HG03097 (cell line): ENCODE data around the gene KCNJ16.
A peak's percentile ranks its signal among the peaks of the same experiment; 100 is the strongest.

ENCODE experiments used
- ATAC-seq: cut with Tn5 transposase; IDR thresholded peaks from one replicate; pipeline ENCODE4 v1.9.1; 2021; ENCODE audit not compliant: unreplicated experiment, low FRiP score

The KCNJ16 gene

GRCh38 chr17:70168044-70168976 lies 93.3 kb downstream of the KCNJ16 start:
- ATAC-seq, result peak; percentile 13

- peak; percentile 98 for ATAC-seq
Observed at GRCh38 chr17:70168977-70169708, 94.1 kb downstream of the KCNJ16 start, which contains the start of gene KCNJ2. TSS of gene KCNJ2 (plus strand) at chr17:70169532. CDS start at chr17:70175040, 5,508 bp downstream.

- peak; percentile 9 for ATAC-seq
Observed at GRCh38 chr17:70169709-70170597, 94.9 kb downstream of the KCNJ16 start.

- no peak for ATAC-seq
Observed at GRCh38 chr17:70171159-70171558, 96.1 kb downstream of the KCNJ16 start.

GRCh38 chr17:70172449-70172848 lies 97.4 kb downstream of the KCNJ16 start:
- no peak for ATAC-seq

- no peak for ATAC-seq
Observed at GRCh38 chr17:70172923-70173322, 97.9 kb downstream of the KCNJ16 start.

- no peak for ATAC-seq
Observed at GRCh38 chr17:70173681-70174080, 98.7 kb downstream of the KCNJ16 start.

GRCh38 chr17:70181376-70181775 lies 106.4 kb downstream of the KCNJ16 start:
- no peak for ATAC-seq

GRCh38 chr17:70181866-70182265 lies 106.8 kb downstream of the KCNJ16 start:
- ATAC-seq, result no peak

- ATAC-seq, result no peak
Observed at GRCh38 chr17:70183508-70183907, 108.5 kb downstream of the KCNJ16 start.

GRCh38 chr17:70184207-70184606 lies 109.2 kb downstream of the KCNJ16 start:
- ATAC-seq, result no peak

GRCh38 chr17:70184770-70185169 lies 109.7 kb downstream of the KCNJ16 start:
- no peak for ATAC-seq
